Stimulated activated CD4-positive, alpha-beta T cell treated with anti-CD3 and anti-CD28 coated beads, Interleukin-15, amount 100 ng/mL, for 48 hours (primary cell): Measurements from ENCODE around the gene SYT7.

Experiments used
- DNase-seq, 2 donors: peaks; one replicate each; pipeline ENCODE4 v3.0.0-alpha.2; 2020; ENCODE audit warnings: low read depth in 2 of 2

SYT7 gene

GRCh38 chr11:61555051-61555969, 25.6 kb downstream of the SYT7 start:
- no peak for DNase-seq

- DNase-seq: no peak
Measured at GRCh38 chr11:61554172-61554988, 26.5 kb downstream of the SYT7 start.

- DNase-seq: no peak
Measured at GRCh38 chr11:61553373-61554171, 27.3 kb downstream of the SYT7 start.

GRCh38 chr11:61552108-61552635, 28.7 kb downstream of the SYT7 start:
- no peak for DNase-seq

- no peak for DNase-seq
Measured at GRCh38 chr11:61551634-61552033, 29.2 kb downstream of the SYT7 start.

- DNase-seq: no peak
Measured at GRCh38 chr11:61550665-61551227, 30.1 kb downstream of the SYT7 start.

DNA sequence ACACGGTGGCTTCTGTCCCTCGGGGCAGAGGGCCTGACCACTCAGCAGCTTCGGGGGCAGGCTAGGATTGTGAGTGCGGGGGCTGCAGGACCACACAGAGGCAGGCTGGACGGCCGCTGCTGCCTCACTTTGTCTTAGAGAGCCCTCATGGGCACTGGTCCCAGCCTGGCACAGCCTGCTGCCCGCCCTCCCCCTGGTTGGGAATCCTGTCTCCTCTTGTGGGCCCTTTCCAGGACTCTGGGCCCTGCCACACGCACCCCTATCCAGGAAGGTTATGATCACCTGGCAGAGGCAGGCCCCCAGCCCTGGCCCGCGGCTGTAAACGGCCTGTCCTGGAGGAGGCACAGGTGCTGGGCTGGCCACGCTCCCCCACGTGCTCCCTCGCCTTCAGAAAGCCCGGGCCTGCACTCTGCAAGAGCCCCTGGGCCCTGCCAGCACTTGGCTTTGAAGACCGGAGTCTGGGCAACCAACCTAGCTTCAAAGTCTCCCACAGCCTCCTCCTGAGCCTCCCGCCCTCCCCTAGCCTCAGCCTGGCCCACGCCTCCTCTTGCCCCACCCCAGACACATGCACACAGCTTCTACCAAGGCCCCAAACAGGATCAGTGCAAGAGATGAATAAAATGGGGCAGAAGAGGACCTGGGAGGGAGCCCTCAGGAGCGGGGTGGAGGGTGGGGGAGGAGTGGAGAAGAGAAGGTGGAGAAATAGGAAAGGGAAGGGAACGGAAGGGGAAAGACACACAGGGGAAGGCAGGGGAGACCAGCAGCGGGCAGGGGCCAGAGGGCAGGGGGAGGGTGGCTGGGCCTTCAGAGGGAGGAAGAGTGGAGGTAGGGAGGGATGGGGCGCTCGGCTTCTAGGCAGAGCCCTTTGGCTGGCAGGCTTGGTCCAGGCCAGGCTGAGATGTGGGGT, 31.0 kb downstream of the SYT7 start:
- DNase-seq: no peak

DNA sequence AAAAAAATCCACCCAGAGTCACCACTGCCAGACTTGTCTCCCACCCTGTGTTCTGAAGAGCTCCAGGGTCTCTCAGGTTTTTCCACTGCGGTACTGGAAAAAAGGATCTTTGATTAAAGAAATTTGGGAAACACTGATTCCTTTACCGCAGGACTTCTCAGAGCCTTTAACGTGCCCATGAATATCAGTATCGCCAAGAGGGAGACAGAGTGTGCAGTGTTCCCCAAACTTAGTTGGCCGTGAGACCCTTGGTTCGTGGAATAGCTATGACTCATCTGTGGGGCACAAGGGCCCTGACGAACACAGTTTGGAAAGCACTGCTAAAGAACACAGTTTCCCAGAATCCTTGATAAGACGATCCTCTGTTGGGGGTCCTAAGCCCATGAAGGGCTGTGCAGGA, 31.7 kb downstream of the SYT7 start:
- no peak for DNase-seq

GRCh38 chr11:61547246-61547645, 33.6 kb downstream of the SYT7 start:
- no peak for DNase-seq

DNA sequence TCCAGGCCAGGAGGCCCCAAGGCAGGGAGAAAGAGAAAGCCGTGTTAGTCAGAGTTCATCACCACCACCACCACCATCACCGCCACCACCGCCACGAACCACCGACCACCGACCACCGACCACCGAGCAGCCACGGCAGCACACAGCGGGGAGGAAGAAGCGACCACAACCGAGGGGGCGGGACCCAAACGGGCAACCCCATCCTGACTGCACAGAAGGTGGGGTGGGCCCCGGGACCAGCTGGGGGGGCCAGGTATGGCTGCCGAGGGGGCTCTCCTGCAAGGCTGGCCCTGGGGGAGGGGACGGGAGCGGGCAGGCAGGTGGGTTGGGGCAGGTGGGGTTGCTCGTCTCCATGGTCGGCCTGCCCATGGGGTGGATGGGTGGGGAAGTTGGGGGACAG, 34.2 kb downstream of the SYT7 start:
- DNase-seq: no peak

- no peak for DNase-seq
Measured at GRCh38 chr11:61545921-61546320, 35.0 kb downstream of the SYT7 start.

DNA sequence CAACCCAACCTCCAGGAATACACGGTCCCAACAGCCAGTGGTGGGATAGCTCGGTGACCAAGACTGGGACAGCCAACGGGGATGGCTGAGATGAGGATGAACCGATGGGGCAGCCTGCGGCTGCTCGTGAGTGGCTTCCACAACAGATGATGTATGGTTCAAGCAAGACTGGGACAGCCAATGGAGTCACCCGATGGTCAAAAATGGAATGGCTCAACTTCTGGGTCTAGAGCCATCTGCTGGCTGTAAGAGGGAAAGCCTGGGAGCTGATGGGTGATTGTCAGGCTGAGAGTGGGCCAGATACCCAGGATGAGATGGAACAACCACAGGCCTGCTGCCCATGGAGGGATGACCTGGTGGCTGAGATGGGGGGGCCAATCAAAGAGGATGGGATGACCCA, 35.5 kb downstream of the SYT7 start:
- DNase-seq: no peak

DNA sequence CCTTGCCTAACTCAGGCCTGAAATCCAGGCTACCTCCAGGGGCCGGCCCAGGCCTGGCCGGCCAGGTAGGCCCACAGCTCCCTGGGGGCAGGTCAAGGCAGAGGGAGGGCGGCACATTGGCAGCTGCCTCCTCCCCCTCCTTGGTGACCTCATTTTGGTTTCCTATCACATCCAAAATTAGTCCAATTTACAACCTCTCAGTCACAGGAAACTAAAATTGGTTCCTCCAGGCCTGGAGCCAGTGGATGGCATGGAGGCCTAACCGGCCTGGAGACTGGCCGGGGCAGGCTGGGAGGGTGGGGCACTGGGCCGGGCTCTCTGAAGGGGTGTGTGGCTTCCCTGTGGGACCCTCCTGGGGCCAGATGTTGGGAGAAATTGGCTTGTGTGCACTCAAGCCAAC, 36.4 kb downstream of the SYT7 start:
- no peak for DNase-seq

DNA sequence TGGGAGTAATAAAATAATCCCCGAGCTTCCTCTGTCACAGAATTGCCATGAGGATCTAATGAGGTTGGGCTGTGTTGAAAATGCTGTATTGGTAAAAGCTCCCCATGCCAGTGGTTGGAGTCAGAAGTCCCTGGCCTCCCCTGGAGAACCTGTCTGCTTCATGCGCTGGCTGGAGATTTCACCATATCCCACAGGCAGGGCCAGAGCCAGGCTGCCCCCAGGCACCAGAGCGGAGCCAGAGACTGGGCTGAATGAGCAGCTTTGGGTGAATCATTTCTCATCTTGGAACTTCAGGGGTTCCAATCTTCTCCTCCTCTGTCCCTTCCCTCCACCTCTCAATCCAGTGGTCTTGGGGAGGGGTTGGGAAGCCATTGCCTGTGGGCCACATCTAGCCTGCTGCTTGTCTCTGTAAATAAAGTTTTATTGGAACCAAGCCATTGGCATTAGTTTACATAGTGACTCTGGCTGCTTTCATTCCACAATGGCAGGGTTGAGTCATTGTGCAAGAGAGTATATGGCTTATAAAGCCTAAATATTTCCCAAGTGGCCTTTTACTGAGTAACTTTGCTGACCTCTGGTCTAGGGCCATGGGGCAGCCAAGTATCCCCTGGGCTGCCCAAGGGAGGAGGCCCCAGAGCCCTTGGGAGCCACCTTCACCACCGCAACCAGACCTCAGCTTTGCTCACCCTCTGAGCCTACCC, 37.1 kb downstream of the SYT7 start:
- DNase-seq: no peak

DNA sequence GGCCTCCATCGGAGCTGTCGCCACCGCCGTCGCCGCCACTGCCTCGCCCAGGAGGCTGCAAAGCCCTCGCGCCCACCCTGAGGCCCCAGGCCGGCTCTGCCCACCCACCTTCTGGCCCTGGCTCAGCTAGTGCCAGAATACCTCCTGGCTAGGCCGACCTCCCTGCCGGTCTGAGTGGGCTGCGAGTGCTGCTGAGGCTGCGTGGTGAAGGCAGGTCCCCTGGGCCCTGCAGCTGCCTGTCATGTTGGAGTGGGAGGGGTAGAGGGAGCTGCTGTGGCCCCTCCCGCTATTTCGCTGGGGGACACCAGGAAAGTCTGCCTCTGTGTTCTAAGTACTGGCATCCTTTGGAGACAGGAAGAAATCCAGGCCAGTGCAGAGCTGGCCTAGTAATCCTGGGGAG, 38.2 kb downstream of the SYT7 start:
- no peak for DNase-seq

DNA sequence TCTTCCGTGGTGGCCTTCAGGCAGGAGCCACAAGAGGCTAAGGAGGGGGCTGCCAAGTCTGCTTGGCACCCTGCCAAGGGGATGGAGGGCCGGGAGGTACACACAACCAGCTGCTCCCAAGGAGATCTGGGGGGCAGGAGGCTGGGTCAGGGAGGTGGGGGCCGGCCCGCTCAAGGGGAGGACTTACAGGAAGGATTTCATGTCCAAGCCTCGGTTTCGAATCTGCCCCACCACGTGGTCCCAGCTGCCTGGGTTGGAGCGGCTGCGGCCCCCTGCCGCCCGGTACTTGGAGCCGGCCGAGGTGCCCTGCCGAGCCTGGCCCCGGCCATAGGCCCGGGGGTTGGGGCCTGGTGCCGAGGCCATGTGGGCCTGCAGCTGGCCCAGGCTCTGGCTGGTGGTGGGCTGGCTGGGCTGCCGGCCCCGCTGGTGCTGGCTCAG, 38.8 kb downstream of the SYT7 start:
- DNase-seq: no peak

DNA sequence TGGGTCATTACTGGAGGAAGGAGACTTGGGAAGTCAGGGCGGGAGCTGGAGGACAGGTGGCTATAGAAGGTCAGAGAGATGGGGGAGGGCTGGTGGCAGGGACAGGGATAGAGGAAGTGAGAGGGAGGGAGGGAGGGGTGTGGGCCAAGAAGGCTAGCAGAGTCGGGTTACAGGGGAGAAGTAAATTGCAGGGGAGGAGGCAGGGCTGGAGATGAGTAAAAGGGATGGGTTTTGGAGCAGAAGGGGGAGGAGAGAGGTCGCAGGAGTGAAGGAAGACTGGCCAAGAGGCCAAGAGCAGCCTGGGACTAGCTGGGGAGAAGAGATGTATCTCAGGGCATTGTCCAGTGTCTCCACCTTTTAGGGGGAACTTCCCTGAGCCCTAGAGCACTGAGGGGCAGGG, 39.3 kb downstream of the SYT7 start:
- no peak for DNase-seq

- no peak for DNase-seq
Measured at GRCh38 chr11:61540528-61540927, 40.3 kb downstream of the SYT7 start.

DNA sequence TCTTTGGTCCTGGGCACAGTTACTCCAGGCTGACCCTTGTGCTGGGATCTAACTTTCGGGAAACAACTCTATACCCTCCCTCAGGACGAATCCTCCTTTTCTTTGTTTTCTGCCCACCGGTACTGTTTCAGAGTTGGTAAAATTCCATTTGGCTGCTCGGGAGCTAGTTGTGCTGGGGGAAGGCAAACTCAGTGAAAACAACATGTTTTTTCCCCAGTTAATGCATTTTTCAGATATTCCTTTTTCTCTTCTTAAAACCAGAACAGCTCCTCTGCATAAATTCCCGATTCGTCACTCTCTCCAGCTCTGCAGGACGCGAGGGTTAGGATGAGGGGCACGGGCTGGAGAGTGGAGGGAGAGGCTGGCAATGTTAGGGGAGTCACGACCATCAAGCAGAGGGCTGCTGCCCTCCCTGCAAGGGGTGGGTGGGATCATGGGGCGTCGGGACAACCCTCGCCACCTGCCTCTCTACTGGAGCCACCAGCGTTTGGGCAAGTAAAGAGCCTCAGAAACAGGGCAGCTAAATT, 41.0 kb downstream of the SYT7 start:
- DNase-seq: no peak

DNA sequence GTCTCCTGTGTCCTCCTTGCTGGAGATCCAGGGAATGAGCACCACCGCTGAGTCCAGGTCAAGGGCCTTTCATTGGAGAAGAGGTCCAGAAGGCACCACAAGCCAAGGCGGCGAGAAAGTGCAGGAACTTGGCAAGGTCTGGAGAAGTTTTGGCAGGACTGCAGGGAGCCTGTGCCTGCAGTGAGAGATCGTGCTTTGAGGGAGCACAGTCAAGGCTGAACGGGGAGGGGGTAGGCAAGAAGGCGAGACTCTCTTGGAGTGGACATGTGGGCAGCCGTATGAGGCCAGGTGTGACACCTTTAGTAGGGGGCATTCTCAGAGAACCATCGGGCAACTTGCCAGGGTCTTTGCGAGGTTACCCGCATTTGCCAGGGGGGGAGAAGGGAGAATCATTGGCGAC, 41.9 kb downstream of the SYT7 start:
- DNase-seq: no peak
